GM21825 (cell line): ENCODE data around the gene CSNK2A2.
A peak's percentile ranks its signal among the peaks of the same experiment; 100 is the strongest.

Source experiments
- ATAC-seq: cut with Tn5 transposase; IDR thresholded peaks from one replicate; pipeline ENCODE4 v1.9.1; 2021; ENCODE audit warnings: mild to moderate bottlenecking, moderate library complexity; ENCODE audit not compliant: unreplicated experiment

The CSNK2A2 gene

GRCh38 chr16:58152246-58152868 lies 45.5 kb downstream of the CSNK2A2 start:
- no peak for ATAC-seq

DNA sequence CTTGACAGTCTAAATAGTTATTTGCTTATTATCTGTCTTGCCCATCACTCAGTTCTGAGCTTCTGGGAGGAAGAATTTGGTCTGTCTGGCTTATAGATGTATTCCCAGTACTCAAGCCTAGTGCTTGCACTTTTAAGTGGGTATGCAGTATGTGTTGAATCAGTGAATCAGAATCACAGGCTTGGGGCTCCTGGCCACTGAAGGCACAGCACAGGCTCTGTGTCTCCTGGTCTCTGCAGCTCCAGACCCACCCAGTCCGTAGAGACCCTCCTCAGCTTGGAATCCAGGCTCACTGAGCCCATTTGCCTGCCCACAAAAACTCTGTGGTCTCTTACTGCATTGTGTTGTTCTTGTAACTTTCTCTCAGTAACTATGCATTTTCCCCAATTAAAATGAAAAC lies 49.4 kb downstream of the CSNK2A2 start:
- ATAC-seq: no peak

DNA sequence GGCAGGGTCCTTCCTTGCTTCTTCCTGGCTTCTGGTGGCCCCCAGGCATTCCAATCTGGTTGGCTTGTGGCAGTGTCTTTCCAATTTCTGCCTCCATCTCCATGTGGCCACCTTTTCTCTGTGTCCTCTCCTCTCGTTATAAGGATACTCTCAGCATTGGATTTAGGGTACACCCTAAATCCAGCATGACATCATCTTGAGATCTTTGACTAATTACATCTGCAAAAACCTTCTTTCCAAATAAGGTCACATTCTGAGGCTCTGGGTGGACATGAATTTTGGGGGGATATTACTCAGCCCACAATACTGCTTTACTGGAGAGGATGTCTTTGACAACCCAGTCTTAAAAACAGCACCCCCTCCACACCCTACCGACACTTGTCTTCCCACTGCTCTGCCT lies 49.8 kb downstream of the CSNK2A2 start:
- no peak for ATAC-seq

GRCh38 chr16:58138852-58139251 lies 59.1 kb downstream of the CSNK2A2 start:
- no peak for ATAC-seq

DNA sequence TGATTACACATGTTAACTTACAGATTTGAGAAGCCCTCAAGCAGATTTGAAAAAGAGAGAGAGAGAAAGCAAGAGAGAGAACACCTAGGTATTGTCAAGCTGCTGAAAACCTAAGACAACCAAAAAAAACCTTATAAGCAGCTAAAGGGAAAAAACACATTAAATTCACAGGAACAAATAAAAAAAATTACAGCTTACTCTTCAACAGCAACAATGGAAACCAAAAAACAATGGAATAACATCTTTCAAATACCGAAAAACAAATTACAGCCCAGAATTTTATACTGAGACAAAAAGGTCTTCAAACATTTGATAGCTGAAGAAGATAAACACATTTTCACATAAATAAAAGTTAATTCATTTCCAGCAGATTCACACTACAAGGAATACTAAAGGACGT lies 60.3 kb downstream of the CSNK2A2 start:
- ATAC-seq: no peak

- peak; percentile 80 for ATAC-seq
Measured at GRCh38 chr16:58129097-58129936, 68.6 kb downstream of the CSNK2A2 start, which contains the start of gene CFAP20. TSS of gene CFAP20 (minus strand) at chr16:58129381. CDS start at chr16:58129115, 266 bp downstream.

DNA sequence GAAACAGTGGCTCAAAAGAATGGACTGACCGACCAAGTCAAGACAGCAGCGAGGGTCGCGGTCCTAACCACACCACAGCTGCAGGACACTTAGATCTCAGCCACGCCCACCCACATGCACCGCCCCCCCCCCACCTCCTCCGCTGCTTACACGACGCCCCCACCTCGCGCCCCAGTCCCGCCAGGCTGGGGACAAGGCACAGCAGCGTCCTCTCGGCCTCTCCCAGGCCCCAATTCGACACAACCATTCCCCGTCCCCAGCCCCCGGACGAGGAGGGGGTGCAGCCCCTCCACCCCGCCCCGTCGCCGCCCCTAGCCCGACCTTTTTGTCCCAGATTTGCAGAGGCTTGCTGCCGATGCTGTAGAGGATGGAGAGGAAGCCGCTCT lies 69.2 kb downstream of the CSNK2A2 start:
- ATAC-seq: peak; percentile 5

GRCh38 chr16:58128181-58128631 lies 69.7 kb downstream of the CSNK2A2 start:
- ATAC-seq: no peak

DNA sequence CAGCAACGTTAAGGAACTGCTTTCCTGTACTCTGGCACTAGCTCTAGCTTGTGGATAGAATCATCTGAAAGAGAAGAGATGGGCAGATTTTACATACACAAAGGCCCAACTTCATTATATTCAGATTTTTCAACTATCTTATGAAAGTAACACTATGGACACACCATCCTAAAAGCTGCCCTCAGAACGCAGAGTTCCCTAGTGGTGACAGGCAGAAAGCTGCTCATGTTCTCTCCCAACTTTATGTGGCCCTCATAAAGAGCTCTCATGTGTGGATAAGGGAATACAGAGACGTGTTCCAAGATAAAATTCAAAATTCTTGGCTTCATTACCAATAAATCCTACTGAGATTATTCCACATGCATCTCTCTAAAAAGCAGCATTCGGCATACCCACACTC lies 70.3 kb downstream of the CSNK2A2 start:
- ATAC-seq: no peak

- ATAC-seq: no peak
Measured at GRCh38 chr16:58127033-58127556, 70.8 kb downstream of the CSNK2A2 start.

DNA sequence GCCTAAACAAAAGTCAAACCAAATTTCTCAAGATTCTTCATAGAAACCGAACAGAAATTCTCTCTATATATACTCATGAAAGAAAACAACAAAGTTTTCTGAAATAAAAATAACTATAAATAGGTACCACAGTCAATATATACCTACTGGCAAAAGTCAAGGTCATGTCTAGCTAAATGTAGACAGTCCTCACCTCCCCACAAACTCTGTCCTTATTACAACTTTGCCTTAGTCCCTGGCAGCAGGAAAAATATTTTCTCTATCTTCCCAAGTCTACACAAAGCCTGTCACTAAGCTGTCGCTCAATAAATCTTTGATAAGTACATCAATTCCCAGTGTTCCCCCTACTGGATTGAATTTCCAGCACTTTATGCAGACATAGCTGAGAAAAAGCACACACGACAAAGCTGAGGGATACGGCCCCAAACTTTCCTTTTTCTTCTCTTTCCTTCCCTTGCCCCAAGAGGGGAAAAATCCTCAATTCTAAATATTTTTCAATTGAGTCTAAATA lies 71.4 kb downstream of the CSNK2A2 start:
- no peak for ATAC-seq

DNA sequence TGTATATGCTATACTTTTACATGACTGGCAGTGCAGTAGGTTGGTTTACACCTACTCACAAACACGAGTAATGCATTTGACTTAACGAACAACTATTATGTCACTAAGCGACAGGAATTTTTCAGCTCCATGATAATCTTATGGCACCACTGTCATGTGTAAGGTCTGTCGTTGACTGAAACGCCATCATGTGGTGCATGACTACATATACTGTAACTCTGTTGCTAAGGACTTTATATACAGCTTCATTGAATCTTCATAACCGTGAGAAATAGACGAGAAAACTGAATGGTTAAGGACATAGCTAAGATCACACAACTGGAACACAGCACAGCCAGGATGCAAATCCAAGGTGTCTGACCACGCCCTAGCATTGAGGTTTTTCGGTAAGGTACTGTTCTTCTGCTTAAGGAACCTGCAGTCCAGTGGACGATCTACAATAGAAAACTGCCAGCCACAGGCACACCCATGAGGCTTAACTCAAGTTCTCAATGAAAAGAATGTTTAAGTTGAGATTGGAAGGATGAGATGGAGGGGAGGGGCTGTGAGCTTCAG lies 72.0 kb downstream of the CSNK2A2 start:
- no peak for ATAC-seq

- ATAC-seq: no peak
Measured at GRCh38 chr16:58125041-58125440, 72.9 kb downstream of the CSNK2A2 start.

DNA sequence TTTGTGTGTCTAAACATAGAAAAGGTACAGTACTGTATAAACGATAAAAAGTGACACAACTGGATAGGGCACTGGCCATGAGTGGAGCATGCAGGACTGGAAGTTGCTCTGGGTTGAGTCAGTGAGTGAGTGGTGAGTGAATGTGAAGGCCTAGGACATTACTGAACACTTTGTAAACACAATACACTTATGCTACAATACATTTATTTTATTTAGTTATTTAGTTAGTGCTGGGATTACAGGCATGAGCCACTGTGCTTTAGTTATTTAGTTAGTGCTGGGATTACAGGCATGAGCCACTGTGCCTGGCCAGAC lies 73.3 kb downstream of the CSNK2A2 start:
- no peak for ATAC-seq

- no peak for ATAC-seq
Measured at GRCh38 chr16:58123896-58124600, 73.9 kb downstream of the CSNK2A2 start.

DNA sequence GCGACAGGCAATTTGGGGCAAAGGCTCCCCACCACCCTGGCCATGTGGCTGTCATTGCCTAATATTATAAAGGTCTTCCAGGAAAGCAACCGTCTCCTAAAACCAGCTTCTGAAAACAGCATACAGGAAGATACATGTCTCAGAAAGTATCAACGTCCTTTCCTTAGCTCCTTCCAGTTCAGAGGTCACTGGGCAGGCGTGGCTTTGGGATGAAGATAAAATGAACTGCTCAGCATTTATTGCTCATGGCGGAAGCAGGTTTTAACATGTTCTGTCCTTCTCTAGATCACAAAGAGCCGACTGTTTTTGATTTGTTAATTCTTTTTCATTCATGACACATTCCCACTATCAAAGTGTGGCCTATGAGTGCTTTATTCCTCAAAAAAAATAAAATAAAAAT lies 76.8 kb downstream of the CSNK2A2 start:
- no peak for ATAC-seq

GRCh38 chr16:58120234-58120633 lies 77.7 kb downstream of the CSNK2A2 start:
- ATAC-seq: no peak

DNA sequence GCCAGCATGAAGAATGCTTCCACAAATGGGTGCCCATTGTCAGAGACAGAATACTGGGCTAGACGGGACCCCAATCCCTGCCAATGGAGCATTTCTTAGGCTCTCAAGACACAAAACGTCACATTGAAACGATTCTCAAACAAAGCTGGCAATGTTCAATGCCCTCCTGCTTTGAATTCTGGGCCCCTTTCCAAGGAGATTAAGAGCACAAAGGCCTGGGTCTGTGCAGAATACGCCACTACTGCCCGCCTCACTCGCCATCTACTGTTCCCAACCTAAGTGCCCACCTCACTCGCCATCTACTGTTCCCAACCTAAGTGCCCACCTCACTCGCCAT lies 78.4 kb downstream of the CSNK2A2 start:
- ATAC-seq: no peak

DNA sequence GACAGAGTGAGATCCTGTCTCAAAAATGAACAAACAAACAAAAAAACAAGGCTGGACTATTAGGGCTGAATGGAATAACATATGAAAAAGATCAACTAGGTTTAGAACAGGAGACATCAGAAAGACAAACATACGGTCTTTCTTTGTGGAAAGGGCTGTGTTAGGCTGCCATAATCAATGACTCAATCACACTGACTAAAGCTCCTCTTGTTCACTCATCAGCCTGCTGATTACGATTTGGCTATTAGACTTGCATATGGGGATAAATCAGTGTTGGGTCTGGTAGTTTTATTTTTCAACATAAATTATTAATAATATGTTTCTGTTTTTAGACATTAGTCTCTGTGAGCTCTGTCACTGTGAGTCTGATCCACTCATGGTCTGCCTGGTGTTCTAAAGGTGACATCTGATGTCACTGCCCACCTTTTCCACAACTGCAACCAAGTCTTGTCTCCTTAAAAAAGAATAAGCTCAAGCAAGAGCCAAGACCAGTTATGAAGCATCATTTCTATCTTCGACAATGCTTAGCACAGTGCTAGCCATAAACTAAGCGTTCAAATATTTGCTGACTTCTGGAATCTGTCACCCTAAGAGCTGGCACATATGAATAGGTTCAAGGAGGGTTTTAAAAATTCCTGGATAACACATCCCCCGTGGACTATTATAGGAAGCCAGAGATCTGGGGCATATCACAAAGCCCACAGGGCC lies 79.0 kb downstream of the CSNK2A2 start:
- no peak for ATAC-seq

DNA sequence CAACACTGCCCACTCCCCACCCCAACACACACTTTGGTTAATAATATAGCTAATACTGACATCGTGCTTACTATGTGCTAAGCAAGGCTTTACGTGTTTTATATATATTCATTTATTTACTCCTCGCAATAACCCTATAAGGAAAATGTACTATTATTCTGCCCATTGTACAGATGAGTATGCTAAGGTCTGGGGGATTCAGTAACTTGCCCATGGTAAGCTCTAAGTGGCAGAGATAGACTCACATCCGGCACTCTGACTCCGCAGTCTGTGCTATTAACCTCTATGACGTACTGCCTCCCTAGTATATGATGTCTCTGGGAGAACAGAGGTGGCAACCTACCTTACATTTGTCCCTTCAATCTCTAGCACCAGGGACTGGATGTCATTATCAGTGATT lies 81.4 kb downstream of the CSNK2A2 start:
- no peak for ATAC-seq

DNA sequence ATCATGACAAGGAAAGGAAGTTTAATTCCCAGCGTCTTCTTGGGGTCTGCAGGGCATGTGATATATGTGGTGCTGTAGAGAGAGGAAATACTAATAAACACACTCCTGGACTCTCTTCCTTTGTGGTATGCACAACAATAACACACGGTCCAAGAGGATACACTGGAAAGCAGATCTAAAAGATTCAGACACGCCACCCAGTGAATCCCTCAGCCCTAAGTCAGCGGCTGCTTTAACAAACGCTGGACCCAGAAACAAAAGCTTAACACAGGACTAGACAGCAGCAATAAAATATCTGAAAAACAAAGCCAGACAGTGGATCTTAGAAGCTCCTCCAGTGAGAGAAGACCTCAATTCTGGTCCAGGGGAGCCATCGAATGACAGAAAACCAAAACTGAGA lies 81.8 kb downstream of the CSNK2A2 start:
- ATAC-seq: no peak
